ENCODE results near the gene PALLD. TPM values are rescaled to one million over a fixed set of nuclear protein-coding genes. Genes with fewer than 3 reads are reported as not detected.

The PALLD gene
- total and polyA plus RNA-seq, 2 experiments from 2014 or later, result 157 to 178 TPM

- no peaks in the 10 kb centered on the region for H3K36me3 ChIP-seq
- peaks cover 34% of the 10 kb centered on the region for H3K4me1 ChIP-seq (ENCODE audit: low read depth)
- no peak overlapping the region for H3K4me3 ChIP-seq
- DNase-seq (ENCODE audit: low read depth in 1 of 2, low spot score in 1 of 2), result peak in 1 of 2 donors; percentile 71
- peak overlapping the region; percentile 100 for H3K27ac ChIP-seq
- no peak for TF ChIP-seq CTCF (IDR thresholded peaks at IDR 0.05; ENCODE audit: low read depth, low read length)
- no peaks in the 10 kb centered on the region for H3K9me3 ChIP-seq (ENCODE audit: low read depth)
- H3K27me3 ChIP-seq, result no peaks in the 10 kb centered on the region
These were observed 315.2 kb downstream of the PALLD start for GRCh38 chr4:168811786-168812651.

GRCh38 chr4:168812806-168813205 is 316.0 kb downstream of the PALLD start:
- Histone ChIP-seq H3K36me3 (no peaks in the 10 kb centered on the region), H3K9me3 (ENCODE audit: low read depth) (no peaks in the 10 kb centered on the region), H3K4me1 (ENCODE audit: low read depth) (peaks cover 42% of the 10 kb centered on the region), H3K4me3 (no peak overlapping the region), H3K27ac (peak overlapping the region; percentile 100), H3K27me3 (no peaks in the 10 kb centered on the region)
- TF ChIP-seq CTCF (IDR thresholded peaks at IDR 0.05; ENCODE audit: low read depth, low read length), result no peak
- peak in 1 of 2 donors; percentile 25 for DNase-seq (ENCODE audit: low read depth in 1 of 2, low spot score in 1 of 2)

GRCh38 chr4:168813890-168814289 is 317.0 kb downstream of the PALLD start:
- H3K27me3 ChIP-seq, result no peaks in the 10 kb centered on the region
- no peaks in the 10 kb centered on the region for H3K36me3 ChIP-seq
- DNase-seq (ENCODE audit: low read depth in 1 of 2, low spot score in 1 of 2), result no peak
- H3K9me3 ChIP-seq (ENCODE audit: low read depth), result no peaks in the 10 kb centered on the region
- no peak overlapping the region for H3K4me3 ChIP-seq
- TF ChIP-seq CTCF (IDR thresholded peaks at IDR 0.05; ENCODE audit: low read depth, low read length), result no peak
- H3K27ac ChIP-seq, result peak overlapping the region; percentile 100
- peaks cover 46% of the 10 kb centered on the region for H3K4me1 ChIP-seq (ENCODE audit: low read depth)

- DNase-seq (ENCODE audit: low read depth in 1 of 2, low spot score in 1 of 2), result peak; percentile 63
- H3K9me3 ChIP-seq (ENCODE audit: low read depth), result no peaks in the 10 kb centered on the region
- H3K4me3 ChIP-seq, result no peak overlapping the region
- no peak for TF ChIP-seq CTCF (IDR thresholded peaks at IDR 0.05; ENCODE audit: low read depth, low read length)
- H3K4me1 ChIP-seq (ENCODE audit: low read depth), result peaks cover 46% of the 10 kb centered on the region
- H3K27ac ChIP-seq, result peak overlapping the region; percentile 100
- no peaks in the 10 kb centered on the region for H3K27me3 ChIP-seq
- H3K36me3 ChIP-seq, result no peaks in the 10 kb centered on the region
These were observed 318.8 kb downstream of the PALLD start for GRCh38 chr4:168815379-168816345.

- TF ChIP-seq CTCF (IDR thresholded peaks at IDR 0.05; ENCODE audit: low read depth, low read length), result no peak
- Histone ChIP-seq H3K27ac (peak overlapping the region; percentile 100), H3K4me1 (ENCODE audit: low read depth) (peaks cover 34% of the 10 kb centered on the region), H3K4me3 (no peak overlapping the region), H3K36me3 (no peaks in the 10 kb centered on the region), H3K9me3 (ENCODE audit: low read depth) (no peaks in the 10 kb centered on the region), H3K27me3 (no peaks in the 10 kb centered on the region)
- peak in 1 of 2 donors; percentile 20 for DNase-seq (ENCODE audit: low read depth in 1 of 2, low spot score in 1 of 2)
These were observed 320.5 kb downstream of the PALLD start for GRCh38 chr4:168817370-168817769.

Measured in cardiac muscle cell (in vitro differentiated cells and primary cell).